Vagina (tissue), 2 donors: ENCODE data around the gene PRUNE2. TPM values are rescaled to one million over a fixed set of nuclear protein-coding genes. Genes with fewer than 3 reads are reported as not detected.

ENCODE experiments used
- DNase-seq, 2 donors: peaks; one replicate each; pipeline ENCODE4 v3.0.0-alpha.2; 2017; ENCODE audit errors: extremely low spot score in 2 of 2
- H3K27ac ChIP-seq: fragments of 200-600 bp; sonication (generic); one replicate; pipeline ENCODE4 v1.5.1; 2019
- H3K27me3 ChIP-seq: fragments of 200-600 bp; sonication (generic); one replicate; pipeline ENCODE4 v1.5.1; 2019
- H3K36me3 ChIP-seq, 2 donors: fragments of 200-600 bp; sonication (generic); one replicate each; pipeline ENCODE4 v1.5.1; 2017 to 2019
- H3K4me1 ChIP-seq: fragments of 200-600 bp; sonication (generic); one replicate; pipeline ENCODE4 v1.5.1; 2019
- H3K4me3 ChIP-seq, 2 donors: fragments of 200-600 bp; sonication (generic); 1 replicate in 1 of 2; 2 replicates in 1 of 2; pipeline ENCODE4 v1.5.1; 2016 to 2019
- H3K9me3 ChIP-seq: fragments of 200-600 bp; sonication (generic); one replicate; pipeline ENCODE4 v1.5.1; 2019
- POLR2A ChIP-seq, 2 donors: fragments of 450-650 bp; IDR thresholded peaks; one replicate each; pipeline ENCODE4 v1.6.1; 2017; ENCODE audit warnings: antibody characterized with exemption in 2 of 2, mild to moderate bottlenecking in 2 of 2, moderate library complexity in 2 of 2
- POLR2AphosphoS5 ChIP-seq, 2 donors: sonication (generic); formaldehyde crosslinking; IDR thresholded peaks; one replicate each; pipeline ENCODE4 v1.9.0; 2017; ENCODE audit warnings: antibody characterized with exemption in 2 of 2, mild to moderate bottlenecking in 2 of 2, low read depth in 1 of 2; ENCODE audit not compliant: insufficient read depth in 1 of 2
- intact Hi-C: fragments of 100-400 bp; cut with DNase I; formaldehyde crosslinking; loops from one replicate; pipeline ENCODE4 v1.15.1; 2023
- total RNA-seq: library from RNA; depleted of rRNA; stranded (reverse); fragments of >200 nt; gene quantifications from one replicate; pipeline ENCODE4 v1.2.3, GENCODE V29; 2016
- TF ChIP-seq, protein P1 (sequence below), 3 experiments: fragments of 450-650 bp in 2 of 3; fragments of 200-600 bp in 1 of 3; sonication (generic) in 1 of 3; IDR thresholded peaks; one replicate each; pipeline ENCODE4 v1.5.1; 2017 to 2019; ENCODE audit warnings: antibody characterized with exemption in 3 of 3, mild to moderate bottlenecking in 2 of 3, moderate library complexity in 2 of 3

PRUNE2 gene
- total RNA-seq, 1 donor from 2014 or later = 75.6 TPM

- H3K4me3 ChIP-seq = no peak overlapping the region
- no peak overlapping the region for H3K27ac ChIP-seq
- intact Hi-C loops = no loop called here
- H3K9me3 ChIP-seq = no peaks in the 10 kb centered on the region
- peaks cover 9% of the 10 kb centered on the region for H3K4me1 ChIP-seq
- DNase-seq = no peak
- H3K36me3 ChIP-seq = no peaks in the 10 kb centered on the region
- H3K27me3 ChIP-seq = no peaks in the 10 kb centered on the region
- TF ChIP-seq POLR2A (IDR thresholded peaks at IDR 0.05) = no peak
- no peak for TF ChIP-seq POLR2AphosphoS5 (IDR thresholded peaks at IDR 0.05; ENCODE audit: insufficient read depth in 1 of 2, low read depth in 1 of 2)
- TF ChIP-seq, protein P1, sequence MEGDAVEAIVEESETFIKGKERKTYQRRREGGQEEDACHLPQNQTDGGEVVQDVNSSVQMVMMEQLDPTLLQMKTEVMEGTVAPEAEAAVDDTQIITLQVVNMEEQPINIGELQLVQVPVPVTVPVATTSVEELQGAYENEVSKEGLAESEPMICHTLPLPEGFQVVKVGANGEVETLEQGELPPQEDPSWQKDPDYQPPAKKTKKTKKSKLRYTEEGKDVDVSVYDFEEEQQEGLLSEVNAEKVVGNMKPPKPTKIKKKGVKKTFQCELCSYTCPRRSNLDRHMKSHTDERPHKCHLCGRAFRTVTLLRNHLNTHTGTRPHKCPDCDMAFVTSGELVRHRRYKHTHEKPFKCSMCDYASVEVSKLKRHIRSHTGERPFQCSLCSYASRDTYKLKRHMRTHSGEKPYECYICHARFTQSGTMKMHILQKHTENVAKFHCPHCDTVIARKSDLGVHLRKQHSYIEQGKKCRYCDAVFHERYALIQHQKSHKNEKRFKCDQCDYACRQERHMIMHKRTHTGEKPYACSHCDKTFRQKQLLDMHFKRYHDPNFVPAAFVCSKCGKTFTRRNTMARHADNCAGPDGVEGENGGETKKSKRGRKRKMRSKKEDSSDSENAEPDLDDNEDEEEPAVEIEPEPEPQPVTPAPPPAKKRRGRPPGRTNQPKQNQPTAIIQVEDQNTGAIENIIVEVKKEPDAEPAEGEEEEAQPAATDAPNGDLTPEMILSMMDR (IDR thresholded peaks at IDR 0.05) = no peak
Measured at GRCh38 chr9:76657265-76657664, 248.6 kb downstream of the PRUNE2 start.

DNA sequence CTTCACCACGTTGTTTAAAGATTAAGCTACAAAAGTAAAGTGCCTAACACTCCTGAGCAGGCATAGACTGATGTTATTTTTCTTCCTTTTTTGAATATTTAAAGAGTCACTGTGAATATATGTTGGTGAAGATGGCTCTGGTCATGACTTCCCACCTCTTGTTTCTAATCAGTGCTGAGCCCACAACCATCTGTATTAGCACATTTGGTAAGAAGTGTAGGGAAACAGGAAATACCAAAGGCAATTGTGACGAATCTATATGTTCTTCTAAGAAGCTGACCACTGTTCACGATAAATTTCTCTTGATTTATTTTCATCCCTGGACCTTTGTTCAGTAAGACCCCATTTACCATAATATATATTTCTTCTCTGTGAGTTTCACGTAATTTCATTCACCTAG is 249.9 kb downstream of the PRUNE2 start:
- Histone ChIP-seq H3K27me3 (no peaks in the 10 kb centered on the region), H3K27ac (no peak overlapping the region), H3K4me3 (no peak overlapping the region), H3K9me3 (no peaks in the 10 kb centered on the region), H3K36me3 (no peaks in the 10 kb centered on the region), H3K4me1 (peaks cover 9% of the 10 kb centered on the region)
- intact Hi-C loops = no loop called here
- TF ChIP-seq POLR2AphosphoS5 (IDR thresholded peaks at IDR 0.05; ENCODE audit: insufficient read depth in 1 of 2, low read depth in 1 of 2) = no peak
- TF ChIP-seq, protein P1 (IDR thresholded peaks at IDR 0.05) = no peak
- no peak for TF ChIP-seq POLR2A (IDR thresholded peaks at IDR 0.05)
- DNase-seq = no peak

DNA sequence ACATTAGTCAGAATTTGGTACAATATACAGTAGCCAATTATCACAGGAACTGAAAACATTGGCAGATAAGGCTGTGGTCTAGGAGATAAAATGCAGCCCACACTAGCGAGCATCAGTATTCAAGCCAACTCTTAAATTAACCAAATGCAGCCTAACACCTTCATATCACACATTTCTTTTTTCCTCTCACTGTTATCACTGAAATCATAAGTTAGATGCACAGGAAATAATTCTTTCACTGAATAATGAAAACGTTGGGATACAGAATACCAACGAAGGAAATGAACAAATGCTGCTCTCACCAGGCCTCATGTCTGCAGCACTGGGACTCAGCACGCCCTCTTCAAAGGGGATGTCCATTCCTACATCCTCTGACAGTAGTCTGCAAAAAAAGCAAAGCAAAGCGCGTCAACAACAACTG is 250.8 kb downstream of the PRUNE2 start:
- H3K9me3 ChIP-seq = no peaks in the 10 kb centered on the region
- intact Hi-C loops = no loop called here
- no peak overlapping the region for H3K4me3 ChIP-seq
- no peaks in the 10 kb centered on the region for H3K36me3 ChIP-seq
- DNase-seq = no peak
- H3K27ac ChIP-seq = no peak overlapping the region
- no peaks in the 10 kb centered on the region for H3K27me3 ChIP-seq
- H3K4me1 ChIP-seq = peaks cover 15% of the 10 kb centered on the region
- TF ChIP-seq POLR2AphosphoS5 (IDR thresholded peaks at IDR 0.05; ENCODE audit: insufficient read depth in 1 of 2, low read depth in 1 of 2) (no peak), POLR2A (IDR thresholded peaks at IDR 0.05) (no peak)
- TF ChIP-seq, protein P1 (IDR thresholded peaks at IDR 0.05) = no peak

GRCh38 chr9:76654575-76654974 is 251.3 kb downstream of the PRUNE2 start:
- Histone ChIP-seq H3K4me3 (no peak overlapping the region), H3K4me1 (peaks cover 15% of the 10 kb centered on the region), H3K27ac (no peak overlapping the region), H3K36me3 (no peaks in the 10 kb centered on the region), H3K27me3 (no peaks in the 10 kb centered on the region), H3K9me3 (no peaks in the 10 kb centered on the region)
- DNase-seq = no peak
- intact Hi-C loops = no loop called here
- TF ChIP-seq POLR2AphosphoS5 (IDR thresholded peaks at IDR 0.05; ENCODE audit: insufficient read depth in 1 of 2, low read depth in 1 of 2) = no peak
- TF ChIP-seq POLR2A (IDR thresholded peaks at IDR 0.05) = no peak
- TF ChIP-seq, protein P1 (IDR thresholded peaks at IDR 0.05) = no peak

GRCh38 chr9:76654051-76654461 is 251.9 kb downstream of the PRUNE2 start:
- peaks cover 15% of the 10 kb centered on the region for H3K4me1 ChIP-seq

More at GRCh38 chr9:76654051-76654461, 251.9 kb downstream of the PRUNE2 start:
- no peak for TF ChIP-seq POLR2A (IDR thresholded peaks at IDR 0.05)
- TF ChIP-seq, protein P1 (IDR thresholded peaks at IDR 0.05) = no peak
- no peak for TF ChIP-seq POLR2AphosphoS5 (IDR thresholded peaks at IDR 0.05; ENCODE audit: insufficient read depth in 1 of 2, low read depth in 1 of 2)
- Histone ChIP-seq H3K36me3 (no peaks in the 10 kb centered on the region), H3K27me3 (no peaks in the 10 kb centered on the region), H3K9me3 (no peaks in the 10 kb centered on the region), H3K27ac (no peak overlapping the region), H3K4me3 (no peak overlapping the region)
- intact Hi-C loops = no loop called here
- no peak for DNase-seq
